Myometrial cell (primary cell): ENCODE results near the gene TRAPPC6A. TPM values are rescaled to one million over a fixed set of nuclear protein-coding genes. Genes with fewer than 3 reads are reported as not detected.

Source experiments
- total RNA-seq: library from RNA; depleted of rRNA; stranded (reverse); fragments of >200 nt; gene quantifications from 2 replicates; pipeline ENCODE4 v1.2.3, GENCODE V29; 2015

Gene TRAPPC6A
- total RNA-seq, result 13.1 and 14.7 TPM in 2 replicates

GRCh38 chr19:45177817-45178261 is at the start of gene TRAPPC6A:
TSS of gene TRAPPC6A (minus strand) at chr19:45178237. CDS start at chr19:45178218, 19 bp downstream.

DNA sequence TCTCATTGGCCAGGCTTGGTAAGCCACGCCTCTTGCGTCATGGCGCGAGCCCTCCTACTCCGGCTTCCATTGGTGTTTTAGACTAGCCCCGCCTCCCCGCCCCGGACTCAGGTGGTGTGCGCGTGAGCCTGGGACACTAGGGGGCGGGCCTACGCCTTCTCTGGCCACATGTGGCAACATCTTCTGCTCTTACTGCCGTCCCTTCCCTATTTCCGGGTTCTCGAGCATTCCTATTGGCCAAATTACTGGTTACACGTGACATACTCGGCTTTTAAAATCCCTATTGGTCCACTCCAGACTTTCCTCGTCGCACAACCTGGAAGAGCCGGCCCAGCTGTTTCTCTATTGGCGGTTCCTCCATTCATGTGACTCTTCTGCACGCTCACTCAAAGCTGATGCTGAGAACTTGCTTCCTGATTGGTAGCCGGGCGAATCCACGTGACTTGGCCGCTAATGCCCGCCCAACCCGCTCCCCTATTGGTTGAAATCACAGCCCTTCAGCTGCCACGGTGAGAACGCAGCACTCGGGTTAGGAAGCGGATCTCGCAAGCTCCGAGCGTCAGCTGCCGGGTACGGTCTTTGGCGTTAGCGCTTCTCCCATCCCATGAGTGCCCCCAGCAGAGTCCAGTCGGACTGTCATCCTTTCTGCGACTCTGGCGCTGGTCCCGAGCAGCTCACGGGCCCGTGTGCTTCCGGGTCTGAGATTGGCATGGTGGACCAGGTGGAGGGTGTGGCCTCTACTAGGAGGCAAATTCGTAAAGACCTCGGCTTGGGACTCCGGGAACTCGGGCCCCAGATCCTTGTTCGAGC is 430 bp upstream of the TRAPPC6A start, which contains the start of gene BLOC1S3:
Gene BLOC1S3 (plus strand): TSS at position 523 of the 810 bp plus-strand sequence. CDS start 513 bp downstream, outside the sequence.

GRCh38 chr19:45160870-45161737 is 16.9 kb downstream of the TRAPPC6A start, which contains the start of gene NKPD1:
TSS of gene NKPD1 (minus strand) at chr19:45160982. CDS start at chr19:45160150, 832 bp downstream.

Other genes starting within 250 kb of the TRAPPC6A start
- not detected in 2 replicates for gene APOC4, start 236.0 kb downstream of the TRAPPC6A start, total RNA-seq
- not detected in 2 replicates for gene APOC2, start 232.2 kb downstream of the TRAPPC6A start, total RNA-seq
- gene CLPTM1, start 222.9 kb downstream of the TRAPPC6A start, total RNA-seq, result 42.7 and 82.2 TPM in 2 replicates
- 14.9 and 21.9 TPM in 2 replicates for gene RELB, start 176.8 kb downstream of the TRAPPC6A start, total RNA-seq
- 37.4 and 38.6 TPM in 2 replicates for gene CLASRP, start 139.2 kb downstream of the TRAPPC6A start, total RNA-seq
- gene ZNF296, start 101.8 kb downstream of the TRAPPC6A start, total RNA-seq, result 1.9 TPM in 1 of 2 replicates, not detected in the other
- gene GEMIN7, start 99.0 kb downstream of the TRAPPC6A start, total RNA-seq, result 18.5 and 23.2 TPM in 2 replicates
- gene PPP1R37, start 85.1 kb downstream of the TRAPPC6A start, total RNA-seq, result 29.2 and 37.8 TPM in 2 replicates
- under 0.01 TPM in 1 of 2 replicates, not detected in the other for gene NKPD1, start 17.3 kb downstream of the TRAPPC6A start, total RNA-seq
- 3.2 and 7.8 TPM in 2 replicates for gene BLOC1S3, start 547 bp upstream of the TRAPPC6A start, total RNA-seq
- gene EXOC3L2, start 67.2 kb upstream of the TRAPPC6A start, total RNA-seq, result not detected in 2 replicates
- 15.4 and 21.3 TPM in 2 replicates for gene MARK4, start 73.0 kb upstream of the TRAPPC6A start, total RNA-seq
- gene CKM, start 144.6 kb upstream of the TRAPPC6A start, total RNA-seq, result under 0.01 TPM in 1 of 2 replicates, not detected in the other
- gene KLC3, start 162.5 kb upstream of the TRAPPC6A start, total RNA-seq, result 0.29 TPM in 1 of 2 replicates, not detected in the other
- 47.9 and 50.9 TPM in 2 replicates for gene ERCC2, start 192.3 kb upstream of the TRAPPC6A start, total RNA-seq
- gene PPP1R13L, start 226.8 kb upstream of the TRAPPC6A start, total RNA-seq, result 1.4 and 1.7 TPM in 2 replicates
- gene POLR1G, start 228.4 kb upstream of the TRAPPC6A start, total RNA-seq, result 3.2 and 5.5 TPM in 2 replicates
- 177 and 211 TPM in 2 replicates for gene ERCC1, start 245.7 kb upstream of the TRAPPC6A start, total RNA-seq